Neutrophil (primary cell): ENCODE data around the gene CIT.
"Not testable (repeated sequence)": the region's sequence is repeated elsewhere in the genome, so short reads cannot be mapped to it uniquely, and the experiment has no call there.

Source experiments
- H3K27ac ChIP-seq: fragments of 200-600 bp; sonication (generic); 2 replicates; pipeline ENCODE4 v1.5.1; 2016; ENCODE audit warnings: mild to moderate bottlenecking, moderate library complexity
- H3K27me3 ChIP-seq: fragments of 200-600 bp; sonication (generic); 2 replicates; pipeline ENCODE4 v1.6.0; 2016; ENCODE audit warnings: mild to moderate bottlenecking
- H3K36me3 ChIP-seq: fragments of 200-600 bp; sonication (generic); 2 replicates; pipeline ENCODE4 v1.5.1; 2017
- H3K4me1 ChIP-seq, 2 experiments: fragments of 200-600 bp in 1 of 2; sonication (generic) in 1 of 2; 1 replicate in 1 of 2; 2 replicates in 1 of 2; pipeline versions ENCODE4 v1.5.1 to v1.6.1; 2013 to 2016; ENCODE audit warnings: low read depth in 1 of 2, low read length in 1 of 2, mild to moderate bottlenecking in 1 of 2, moderate library complexity in 1 of 2; ENCODE audit not compliant: control insufficient read depth in 1 of 2, insufficient read depth in 1 of 2
- H3K4me3 ChIP-seq, 2 experiments: fragments of 200-600 bp in 1 of 2; sonication (generic) in 1 of 2; 1 replicate in 1 of 2; 2 replicates in 1 of 2; pipeline ENCODE4 v1.5.1; 2013 to 2016; ENCODE audit warnings: low read depth in 1 of 2, low read length in 1 of 2, mild to moderate bottlenecking in 1 of 2, moderate library complexity in 1 of 2
- H3K9me3 ChIP-seq: fragments of 200-600 bp; sonication (generic); 2 replicates; pipeline ENCODE4 v1.5.1; 2016
- TF ChIP-seq, protein P1 (sequence below): fragments of 200-600 bp; sonication (generic); IDR thresholded peaks from 2 replicates; pipeline ENCODE4 v1.5.1; 2016; ENCODE audit warnings: antibody characterized with exemption

Gene CIT

DNA sequence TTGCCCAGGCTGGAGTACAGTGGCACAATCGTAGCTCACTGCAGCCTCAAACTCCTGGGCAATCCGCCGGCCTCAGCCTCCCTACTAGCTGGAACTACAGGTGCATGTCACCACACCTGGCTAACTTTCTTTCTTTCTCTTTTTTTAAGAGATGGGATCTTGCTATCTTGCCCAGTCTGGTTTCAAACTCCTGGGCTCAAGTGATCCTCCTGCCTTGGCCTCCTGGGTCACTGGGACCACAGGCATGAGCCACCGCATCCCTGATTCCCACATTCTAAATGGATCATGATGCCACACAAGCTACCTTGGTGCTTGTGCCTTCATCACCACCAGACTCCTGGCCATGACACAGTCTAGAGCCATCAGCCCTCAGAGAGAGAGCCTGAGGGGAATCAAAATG lies 165.4 kb downstream of the CIT start:
- H3K36me3 ChIP-seq = peaks cover 95% of the 10 kb centered on the region
- H3K27ac ChIP-seq = no peak overlapping the region
- no peaks in the 10 kb centered on the region for H3K4me1 ChIP-seq
- H3K27me3 ChIP-seq = no peaks in the 10 kb centered on the region
- H3K4me3 ChIP-seq = no peak overlapping the region
- TF ChIP-seq, protein P1, sequence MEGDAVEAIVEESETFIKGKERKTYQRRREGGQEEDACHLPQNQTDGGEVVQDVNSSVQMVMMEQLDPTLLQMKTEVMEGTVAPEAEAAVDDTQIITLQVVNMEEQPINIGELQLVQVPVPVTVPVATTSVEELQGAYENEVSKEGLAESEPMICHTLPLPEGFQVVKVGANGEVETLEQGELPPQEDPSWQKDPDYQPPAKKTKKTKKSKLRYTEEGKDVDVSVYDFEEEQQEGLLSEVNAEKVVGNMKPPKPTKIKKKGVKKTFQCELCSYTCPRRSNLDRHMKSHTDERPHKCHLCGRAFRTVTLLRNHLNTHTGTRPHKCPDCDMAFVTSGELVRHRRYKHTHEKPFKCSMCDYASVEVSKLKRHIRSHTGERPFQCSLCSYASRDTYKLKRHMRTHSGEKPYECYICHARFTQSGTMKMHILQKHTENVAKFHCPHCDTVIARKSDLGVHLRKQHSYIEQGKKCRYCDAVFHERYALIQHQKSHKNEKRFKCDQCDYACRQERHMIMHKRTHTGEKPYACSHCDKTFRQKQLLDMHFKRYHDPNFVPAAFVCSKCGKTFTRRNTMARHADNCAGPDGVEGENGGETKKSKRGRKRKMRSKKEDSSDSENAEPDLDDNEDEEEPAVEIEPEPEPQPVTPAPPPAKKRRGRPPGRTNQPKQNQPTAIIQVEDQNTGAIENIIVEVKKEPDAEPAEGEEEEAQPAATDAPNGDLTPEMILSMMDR = no peak
- no peaks in the 10 kb centered on the region for H3K9me3 ChIP-seq

DNA sequence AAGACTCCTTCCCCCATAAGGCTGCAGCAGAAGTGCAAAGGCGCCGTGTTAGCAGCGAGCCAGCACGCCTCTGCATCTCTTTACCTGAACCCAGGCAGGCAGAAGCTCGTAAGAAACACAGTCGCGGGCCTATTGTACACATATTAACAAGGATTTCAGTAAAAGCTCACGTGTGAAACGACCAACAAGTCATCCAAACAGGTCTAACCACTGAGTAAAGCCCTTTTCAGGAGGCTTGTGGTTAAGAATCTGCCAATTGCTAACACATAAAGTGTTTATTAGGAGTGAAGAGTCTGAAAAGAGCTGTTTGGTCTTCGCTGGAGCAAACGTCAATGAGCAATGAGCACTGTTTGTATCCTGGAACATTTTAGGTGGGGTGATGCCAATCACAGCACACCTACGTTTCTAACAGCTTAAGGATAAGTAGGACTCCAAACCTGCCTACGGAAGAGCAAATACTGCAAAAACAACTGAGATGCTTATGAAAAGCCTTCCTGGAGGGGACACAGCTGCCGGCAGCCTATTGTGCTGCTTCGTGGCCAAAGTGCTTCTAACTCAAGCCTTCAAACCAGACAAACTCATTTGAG lies 166.1 kb downstream of the CIT start:
- no peaks in the 10 kb centered on the region for H3K9me3 ChIP-seq
- no peaks in the 10 kb centered on the region for H3K27me3 ChIP-seq
- H3K4me3 ChIP-seq = no peak overlapping the region
- H3K36me3 ChIP-seq = peaks cover 97% of the 10 kb centered on the region
- H3K27ac ChIP-seq = no peak overlapping the region
- H3K4me1 ChIP-seq = no peaks in the 10 kb centered on the region
- TF ChIP-seq, protein P1 = no peak

DNA sequence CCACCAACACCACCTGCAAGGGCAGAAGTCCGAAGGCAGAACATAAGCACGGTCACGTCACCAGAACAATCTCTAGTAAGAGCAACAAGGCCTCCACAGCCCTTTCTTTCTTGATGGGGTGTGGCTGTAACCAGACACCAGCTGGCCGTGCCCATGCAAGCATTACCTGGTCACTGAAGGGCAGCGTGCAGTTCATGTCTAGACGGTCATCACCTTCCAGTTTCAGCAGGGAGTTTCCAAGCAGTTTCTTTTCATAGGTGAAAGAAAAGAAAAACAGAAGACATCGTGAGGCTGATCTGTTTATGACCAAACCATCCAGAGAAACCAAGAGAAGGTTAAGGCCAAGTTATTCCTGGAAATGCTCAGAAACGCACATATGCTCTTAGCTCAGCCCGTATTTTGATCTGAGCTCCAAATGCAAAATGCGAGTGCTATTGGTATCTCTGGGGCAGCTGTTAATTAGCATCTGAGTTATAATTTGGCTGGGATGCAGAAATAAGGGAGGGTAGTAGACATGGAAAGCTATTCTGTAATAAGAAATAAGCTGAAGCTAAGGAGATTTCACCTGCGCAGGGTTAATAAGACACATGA lies 166.7 kb downstream of the CIT start:
- Histone ChIP-seq H3K27ac (no peak overlapping the region), H3K36me3 (peaks cover 93% of the 10 kb centered on the region), H3K27me3 (no peaks in the 10 kb centered on the region)

DNA sequence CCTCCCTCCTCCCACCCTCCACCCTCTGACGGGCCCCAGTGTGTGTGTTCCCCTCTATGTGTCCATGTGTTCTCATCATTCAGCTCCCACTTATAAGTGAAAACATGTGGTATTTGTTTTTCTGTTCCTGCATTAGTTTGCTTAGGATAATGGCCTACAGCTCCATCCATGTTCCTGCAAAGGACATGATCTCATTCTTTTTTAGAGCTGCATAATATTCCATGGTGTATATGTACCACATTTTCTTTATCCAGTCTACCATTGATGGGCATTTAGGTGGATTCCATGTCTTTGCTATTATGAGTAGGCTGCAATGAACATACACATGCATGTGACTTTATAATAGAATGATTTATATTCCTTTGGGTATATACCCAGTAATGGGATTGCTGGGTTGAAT lies 170.7 kb downstream of the CIT start:
- H3K27me3 ChIP-seq, H3K9me3 ChIP-seq, H3K27ac ChIP-seq, H3K4me3 ChIP-seq, H3K4me1 ChIP-seq: not testable (repeated sequence)
- H3K36me3 ChIP-seq = peaks cover 79% of the 10 kb centered on the region

More for the DNA sequence above, 166.7 kb downstream of the CIT start:
- Histone ChIP-seq H3K4me3 (no peak overlapping the region), H3K9me3 (no peaks in the 10 kb centered on the region), H3K4me1 (no peaks in the 10 kb centered on the region)
- TF ChIP-seq, protein P1 = no peak

DNA sequence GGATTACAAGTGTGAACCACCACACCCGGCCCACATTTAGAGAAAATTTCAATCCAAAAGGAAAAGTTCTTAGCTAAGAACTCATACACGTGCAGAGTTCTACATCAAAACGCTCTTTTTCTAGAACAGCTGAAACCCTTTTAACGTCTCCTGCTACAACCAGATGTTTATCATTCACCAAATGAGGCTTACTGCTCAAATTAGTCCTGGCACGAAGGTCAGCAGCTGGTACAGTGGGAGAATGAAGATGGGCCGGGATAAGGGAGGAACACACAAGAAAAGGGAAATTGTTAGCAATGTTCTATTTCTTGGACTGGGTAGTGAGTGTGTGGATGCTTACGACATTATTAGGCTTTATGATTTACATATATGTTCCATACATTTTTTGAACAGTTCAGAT lies 171.9 kb downstream of the CIT start:
- H3K36me3 ChIP-seq = peaks cover 75% of the 10 kb centered on the region
- TF ChIP-seq, protein P1 = no peak
- no peak overlapping the region for H3K4me3 ChIP-seq
- no peaks in the 10 kb centered on the region for H3K9me3 ChIP-seq
- no peak overlapping the region for H3K27ac ChIP-seq
- H3K27me3 ChIP-seq = no peaks in the 10 kb centered on the region
- no peaks in the 10 kb centered on the region for H3K4me1 ChIP-seq

DNA sequence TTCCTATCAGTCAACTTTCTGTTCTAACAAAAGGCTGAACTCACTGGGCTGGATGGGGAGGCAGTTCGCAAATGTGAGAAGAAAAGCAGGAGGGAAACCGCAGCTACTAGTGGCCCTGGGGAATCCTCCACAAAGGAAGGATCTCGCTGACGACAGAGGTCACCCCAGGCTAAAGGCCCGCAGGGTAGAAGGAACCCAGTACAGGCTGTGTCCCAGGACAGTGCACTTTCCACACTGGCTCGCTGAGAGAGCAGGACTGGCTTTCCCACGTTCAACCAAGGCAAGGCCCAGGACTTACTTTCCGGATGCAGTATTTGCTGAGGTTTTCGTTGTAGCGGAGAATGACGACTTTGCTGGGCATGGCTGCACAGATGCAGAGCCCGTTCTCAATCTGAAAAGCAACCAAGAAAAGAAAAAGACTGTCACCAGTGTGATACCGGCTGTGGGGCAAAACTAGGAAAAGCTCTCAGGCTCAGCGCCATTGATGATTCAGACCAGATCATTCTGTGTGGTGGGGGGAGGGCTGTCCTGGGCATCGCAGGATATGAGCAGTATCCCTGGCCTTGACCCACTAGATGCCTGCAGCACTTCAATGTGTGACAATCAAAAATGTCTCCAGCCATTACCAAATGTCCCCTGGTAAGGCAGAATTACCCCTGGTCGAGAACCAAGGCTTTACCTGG lies 172.9 kb downstream of the CIT start:
- TF ChIP-seq, protein P1 = no peak
- H3K27ac ChIP-seq = no peak overlapping the region
- H3K36me3 ChIP-seq = peaks cover 75% of the 10 kb centered on the region
- no peaks in the 10 kb centered on the region for H3K4me1 ChIP-seq
- no peaks in the 10 kb centered on the region for H3K27me3 ChIP-seq
- no peak overlapping the region for H3K4me3 ChIP-seq
- no peaks in the 10 kb centered on the region for H3K9me3 ChIP-seq
